Measurements from ENCODE around the gene PKD2L1. TPM values are rescaled to one million over a fixed set of nuclear protein-coding genes. Genes with fewer than 3 reads are reported as not detected.

Gene PKD2L1
- total and polyA plus RNA-seq, 2 of the 8 experiments (the other 6 are each of a cell fraction or from before 2014, with no cell fraction given) = 0.20 to 0.33 TPM

DNA sequence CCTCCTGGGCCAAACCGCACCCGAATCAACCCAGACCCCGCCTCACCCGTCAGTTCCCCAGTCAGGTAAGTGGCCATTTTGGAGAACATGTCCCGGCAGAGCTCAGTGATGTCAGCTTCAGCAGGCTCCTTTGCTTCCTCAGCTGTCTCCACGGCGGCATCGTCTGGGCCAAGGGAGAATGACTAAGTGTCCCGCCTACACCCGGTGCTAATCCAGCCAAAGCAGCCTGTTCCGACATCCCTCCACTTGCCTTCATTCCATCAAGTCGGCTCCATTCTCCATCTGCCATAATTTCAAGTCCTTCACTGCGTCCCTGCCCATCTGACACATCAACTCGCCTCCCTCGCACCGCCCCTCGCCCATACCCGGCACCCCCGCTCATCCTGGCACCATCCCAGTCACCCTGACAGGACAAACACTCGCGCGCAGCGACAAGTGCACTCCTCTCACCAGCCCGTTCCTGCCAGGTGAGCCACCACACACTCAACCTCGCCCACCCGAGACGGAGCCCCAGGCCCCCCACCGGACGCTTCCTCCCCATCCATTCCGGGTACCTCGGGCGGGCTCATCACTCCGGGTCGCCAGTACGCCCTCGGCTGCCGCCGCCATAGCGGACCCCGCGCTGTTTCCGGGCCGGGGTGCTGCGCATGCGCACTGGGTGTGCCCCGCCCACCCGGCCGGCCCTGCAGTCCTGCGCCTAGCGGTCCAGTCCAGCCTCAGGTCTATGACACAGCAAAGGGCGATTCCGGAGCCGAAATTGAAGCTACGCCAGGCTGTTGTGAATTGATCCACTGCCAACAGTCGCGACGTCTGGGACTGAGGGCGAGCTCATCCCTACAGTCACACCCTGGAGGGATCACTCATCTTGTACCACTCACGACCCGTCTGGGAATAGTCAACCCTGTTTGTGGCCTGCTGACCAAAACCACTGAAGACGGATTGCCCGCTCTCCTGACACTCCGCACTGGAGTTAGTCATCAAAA lies 43.7 kb downstream of the PKD2L1 start, which contains the start of gene BLOC1S2 (continued):
- TF ChIP-seq, protein P1, sequence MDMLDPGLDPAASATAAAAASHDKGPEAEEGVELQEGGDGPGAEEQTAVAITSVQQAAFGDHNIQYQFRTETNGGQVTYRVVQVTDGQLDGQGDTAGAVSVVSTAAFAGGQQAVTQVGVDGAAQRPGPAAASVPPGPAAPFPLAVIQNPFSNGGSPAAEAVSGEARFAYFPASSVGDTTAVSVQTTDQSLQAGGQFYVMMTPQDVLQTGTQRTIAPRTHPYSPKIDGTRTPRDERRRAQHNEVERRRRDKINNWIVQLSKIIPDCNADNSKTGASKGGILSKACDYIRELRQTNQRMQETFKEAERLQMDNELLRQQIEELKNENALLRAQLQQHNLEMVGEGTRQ (IDR thresholded peaks at IDR 0.05; ENCODE audit: low read length) = no peak
- no peak for TF ChIP-seq MAFK (IDR thresholded peaks at IDR 0.05; ENCODE audit: low read depth, low read length)
- TF ChIP-seq JUN (IDR thresholded peaks at IDR 0.05; ENCODE audit: low read depth, low read length) = no peak
- peak; percentile 88 for TF ChIP-seq TAF1 (IDR thresholded peaks at IDR 0.05; ENCODE audit: low read depth, low read length)
- TF ChIP-seq TAF7 (optimal IDR thresholded peaks at IDR 0.05; ENCODE audit: borderline replicate concordance, low read depth, low read length) = peak; percentile 59
- no peak for TF ChIP-seq SUZ12 (IDR thresholded peaks at IDR 0.05; ENCODE audit: low read length)
- TF ChIP-seq BRCA1 (IDR thresholded peaks at IDR 0.05; ENCODE audit: low read depth, low read length) = no peak
- TF ChIP-seq EZH2 (IDR thresholded peaks at IDR 0.05; ENCODE audit: low read depth, low read length, severe bottlenecking) = no peak
- no peak for TF ChIP-seq TEAD4 (IDR thresholded peaks at IDR 0.05; ENCODE audit: low read depth, low read length)
- TF ChIP-seq SIN3A (conservative IDR thresholded peaks at IDR 0.05 in 1 of 2, IDR thresholded peaks at IDR 0.05 in 1 of 2; ENCODE audit: low read depth in 1 of 2, low read length in 2 of 2) = peak; percentile 72 to 93; a peak in 3 of 4 replicates
- no peak for TF ChIP-seq GTF2F1 (IDR thresholded peaks at IDR 0.05; ENCODE audit: borderline replicate concordance, low read depth, low read length)
- no peak for TF ChIP-seq CHD2 (IDR thresholded peaks at IDR 0.05; ENCODE audit: low read length)
- no peak for TF ChIP-seq FOSL1 (IDR thresholded peaks at IDR 0.05; ENCODE audit: insufficient read depth, low read depth, low read length)
- no peak for TF ChIP-seq NANOG (IDR thresholded peaks at IDR 0.05; ENCODE audit: insufficient read depth, low read depth, low read length, poor library complexity, severe bottlenecking)
- no peak for TF ChIP-seq SIX5 (IDR thresholded peaks at IDR 0.05; ENCODE audit: low read depth, low read length)
- no peak for TF ChIP-seq CBX8 (IDR thresholded peaks at IDR 0.05; ENCODE audit: borderline replicate concordance, low read depth, low read length)

All from H1 (cell line).